ENCODE results near the gene TMIGD1. TPM values are rescaled to one million over a fixed set of nuclear protein-coding genes. Genes with fewer than 3 reads are reported as not detected.
A peak's percentile ranks its signal among the peaks of the same experiment; 100 is the strongest.

The TMIGD1 gene
- total and polyA plus RNA-seq, 8 donors: not detected

GRCh38 chr17:30376621-30377452 lies 43.0 kb upstream of the TMIGD1 start:
- H3K27me3 ChIP-seq: no peaks in the 10 kb centered on the region
- no peaks in the 10 kb centered on the region for H3K9me3 ChIP-seq
- peak overlapping the region; percentile 53 to 57 for H3K27ac ChIP-seq
- peak in 2 of 4 donors; percentile 81 to 87 for DNase-seq
- H3K36me3 ChIP-seq: no peaks in the 10 kb centered on the region
- no peak for TF ChIP-seq CTCF (IDR thresholded peaks at IDR 0.05)
- intact Hi-C loops (cut with DNase I): no loop called here
- peak; percentile 13 for ATAC-seq
- H3K4me1 ChIP-seq: peaks cover 4 to 43% of the 10 kb centered on the region in 2 donors
- no peak overlapping the region for H3K4me3 ChIP-seq

- no peak for TF ChIP-seq CTCF (IDR thresholded peaks at IDR 0.05)
- ATAC-seq (no peak), DNase-seq (no peak)
- Histone ChIP-seq H3K4me1 (peaks cover 4 to 31% of the 10 kb centered on the region in 2 donors), H3K27me3 (no peaks in the 10 kb centered on the region), H3K27ac (no peak overlapping the region), H3K4me3 (no peak overlapping the region), H3K9me3 (no peaks in the 10 kb centered on the region), H3K36me3 (no peaks in the 10 kb centered on the region)
- intact Hi-C loops (cut with DNase I): no loop called here
These were observed 41.8 kb upstream of the TMIGD1 start for GRCh38 chr17:30375661-30376060.

GRCh38 chr17:30372755-30373154 lies 38.9 kb upstream of the TMIGD1 start:
- Histone ChIP-seq H3K36me3 (no peaks in the 10 kb centered on the region), H3K4me3 (no peak overlapping the region)
- no peak for ATAC-seq

GRCh38 chr17:30369995-30370394 lies 36.1 kb upstream of the TMIGD1 start:
- no peaks in the 10 kb centered on the region for H3K36me3 ChIP-seq
- peak; percentile 27 for ATAC-seq
- TF ChIP-seq CTCF (IDR thresholded peaks at IDR 0.05): no peak
- peaks cover 0 to 20% of the 10 kb centered on the region in 2 donors for H3K4me1 ChIP-seq
- H3K9me3 ChIP-seq: no peaks in the 10 kb centered on the region
- DNase-seq: no peak
- H3K27ac ChIP-seq: no peak overlapping the region
- no peak overlapping the region for H3K4me3 ChIP-seq
- intact Hi-C loops (cut with DNase I): no loop called here
- no peaks in the 10 kb centered on the region for H3K27me3 ChIP-seq

More at GRCh38 chr17:30372755-30373154, 38.9 kb upstream of the TMIGD1 start:
- Histone ChIP-seq H3K27me3 (no peaks in the 10 kb centered on the region), H3K9me3 (no peaks in the 10 kb centered on the region), H3K4me1 (peaks cover 4 to 32% of the 10 kb centered on the region in 2 donors), H3K27ac (no peak overlapping the region)
- DNase-seq: no peak
- no peak for TF ChIP-seq CTCF (IDR thresholded peaks at IDR 0.05)
- intact Hi-C loops (cut with DNase I): no loop called here

GRCh38 chr17:30368912-30369720 lies 35.3 kb upstream of the TMIGD1 start:
- no peak for DNase-seq
- Histone ChIP-seq H3K4me1 (peaks cover 0 to 25% of the 10 kb centered on the region in 2 donors), H3K36me3 (no peaks in the 10 kb centered on the region), H3K27ac (peak overlapping the region in 1 of 2 donors; percentile 67), H3K27me3 (no peaks in the 10 kb centered on the region), H3K9me3 (no peaks in the 10 kb centered on the region), H3K4me3 (no peak overlapping the region)
- no peak for TF ChIP-seq CTCF (IDR thresholded peaks at IDR 0.05)
- peak; percentile 48 for ATAC-seq
- intact Hi-C loops (cut with DNase I): no loop called here

Data from left lung (tissue), 10 donors.